WTC11 (cell line): Measurements from ENCODE around the gene POC1A. TPM values are rescaled to one million over a fixed set of nuclear protein-coding genes. Genes with fewer than 3 reads are reported as not detected.

ENCODE experiments used
- ATAC-seq: fragments of 200-7000 bp; cut with Tn5 transposase; 2 replicates; pipeline ENCODE4 v1.10.0; 2021; ENCODE audit warnings: mild to moderate bottlenecking, moderate library complexity
- CTCF ChIA-PET: fragments of 300-600 bp; sonication (Branson Sonifier 250); formaldehyde crosslinking; loops from one replicate; lab custom pipeline; 2021; ENCODE audit warnings: antibody characterized with exemption; lab: Charles Lee
- POLR2A ChIA-PET: fragments of 350-600 bp; sonication (Branson Sonifier 250); formaldehyde crosslinking; loops from one replicate; lab custom pipeline; 2021; ENCODE audit warnings: antibody characterized with exemption; lab: Charles Lee
- DNase-seq: peaks from one replicate; pipeline ENCODE4 v3.0.0; 2021; ENCODE audit warnings: low spot score
- H3K27ac Mint-ChIP-seq: 2 replicates; pipeline ENCODE4 v1.8.0; 2021; ENCODE audit warnings: mixed read lengths
- H3K27me3 Mint-ChIP-seq: 2 replicates; pipeline ENCODE4 v1.8.0; 2021; ENCODE audit warnings: low read depth, mild to moderate bottlenecking, moderate library complexity, mixed read lengths
- H3K36me3 Mint-ChIP-seq: 2 replicates; pipeline ENCODE4 v1.8.0; 2021; ENCODE audit warnings: mixed read lengths
- H3K4me1 Mint-ChIP-seq: 2 replicates; pipeline ENCODE4 v1.8.0; 2022; ENCODE audit warnings: mixed read lengths
- H3K4me3 Mint-ChIP-seq: 2 replicates; pipeline ENCODE4 v1.8.0; 2021; ENCODE audit warnings: mild to moderate bottlenecking, moderate library complexity, mixed read lengths
- H3K9me3 Mint-ChIP-seq: 2 replicates; pipeline ENCODE4 v1.8.0; 2021; ENCODE audit warnings: mixed read lengths
- ARID4B ChIP-seq: sonication (generic); formaldehyde crosslinking; IDR thresholded peaks from 2 replicates; pipeline ENCODE4 v1.8.0; 2023; ENCODE audit warnings: missing genetic modification reagents, mild to moderate bottlenecking, borderline replicate concordance
- ATF1 ChIP-seq: sonication (generic); formaldehyde crosslinking; IDR thresholded peaks from 2 replicates; pipeline ENCODE4 v1.8.1; 2023; ENCODE audit warnings: mild to moderate bottlenecking, moderate library complexity, missing genetic modification reagents
- ATF6 ChIP-seq: sonication (generic); formaldehyde crosslinking; IDR thresholded peaks from 2 replicates; pipeline ENCODE4 v1.8.1; 2023; ENCODE audit warnings: mild to moderate bottlenecking, missing genetic modification reagents
- CBFB ChIP-seq: sonication (generic); formaldehyde crosslinking; IDR thresholded peaks from 2 replicates; pipeline ENCODE4 v1.8.1; 2022; ENCODE audit warnings: mild to moderate bottlenecking, low read depth, missing genetic modification reagents
- CDX4 ChIP-seq: fragments of 250-450 bp; sonication (Bioruptor Pico); IDR thresholded peaks from 2 replicates; pipeline ENCODE4 v1.9.0; 2021; ENCODE audit warnings: moderate library complexity, mild to moderate bottlenecking, inconsistent platforms, borderline replicate concordance
- E2F4 ChIP-seq: sonication (generic); formaldehyde crosslinking; IDR thresholded peaks from 2 replicates; pipeline ENCODE4 v1.8.1; 2022; ENCODE audit warnings: low read depth, mild to moderate bottlenecking, moderate library complexity, missing genetic modification reagents, borderline replicate concordance
- GTF2I ChIP-seq: fragments of 250-450 bp; sonication (Bioruptor Pico); conservative IDR thresholded peaks from 2 replicates; pipeline ENCODE4 v1.4.0; 2021; ENCODE audit warnings: mild to moderate bottlenecking
- IRF1 ChIP-seq: sonication (generic); formaldehyde crosslinking; IDR thresholded peaks from 2 replicates; pipeline ENCODE4 v1.8.0; 2023; ENCODE audit warnings: missing genetic modification reagents
- JAZF1 ChIP-seq: fragments of 250-450 bp; sonication (Bioruptor Pico); IDR thresholded peaks from 2 replicates; pipeline ENCODE4 v1.9.0; 2021; ENCODE audit warnings: moderate library complexity, mild to moderate bottlenecking, inconsistent platforms
- JUN ChIP-seq: sonication (generic); formaldehyde crosslinking; IDR thresholded peaks from 2 replicates; pipeline ENCODE4 v1.8.0; 2023; ENCODE audit warnings: mild to moderate bottlenecking, missing genetic modification reagents
- NR3C1 ChIP-seq: sonication (generic); formaldehyde crosslinking; conservative IDR thresholded peaks from 2 replicates; pipeline ENCODE4 v1.8.1; 2023; ENCODE audit warnings: low read depth, mild to moderate bottlenecking, missing genetic modification reagents
- PRRX2 ChIP-seq: fragments of 250-450 bp; sonication (Bioruptor Pico); IDR thresholded peaks from 2 replicates; pipeline ENCODE4 v1.8.0; 2021; ENCODE audit warnings: mild to moderate bottlenecking
- SMAD3 ChIP-seq: sonication (generic); formaldehyde crosslinking; IDR thresholded peaks from 2 replicates; pipeline ENCODE4 v1.8.0; 2022; ENCODE audit warnings: missing genetic modification reagents, mild to moderate bottlenecking, borderline replicate concordance
- USF2 ChIP-seq: sonication (generic); formaldehyde crosslinking; IDR thresholded peaks from 2 replicates; pipeline ENCODE4 v1.8.1; 2023; ENCODE audit warnings: mild to moderate bottlenecking, missing genetic modification reagents, moderate library complexity
- ZBTB43 ChIP-seq: sonication (generic); formaldehyde crosslinking; IDR thresholded peaks from 2 replicates; pipeline ENCODE4 v1.8.1; 2023; ENCODE audit warnings: mild to moderate bottlenecking, missing genetic modification reagents
- ZNF121 ChIP-seq: sonication (generic); formaldehyde crosslinking; IDR thresholded peaks from 2 replicates; pipeline ENCODE4 v1.8.0; 2023; ENCODE audit warnings: missing genetic modification reagents
- ZNF219 ChIP-seq: sonication (generic); formaldehyde crosslinking; IDR thresholded peaks from 2 replicates; pipeline ENCODE4 v1.8.0; 2023; ENCODE audit warnings: missing genetic modification reagents, mild to moderate bottlenecking, borderline replicate concordance
- ZNF317 ChIP-seq: sonication (generic); formaldehyde crosslinking; IDR thresholded peaks from 2 replicates; pipeline ENCODE4 v1.8.1; 2023; ENCODE audit warnings: low read depth, mild to moderate bottlenecking, moderate library complexity, missing genetic modification reagents, borderline replicate concordance
- ZNF671 ChIP-seq: fragments of 250-450 bp; sonication (Bioruptor Pico); IDR thresholded peaks from 2 replicates; pipeline ENCODE4 v1.8.0; 2021; ENCODE audit warnings: mild to moderate bottlenecking
- total RNA-seq: library from RNA; stranded (reverse); gene quantifications from 3 replicates; pipeline ENCODE4 v1.2.3, GENCODE V29; 2021

The POC1A gene
- total RNA-seq, 1 experiment from 2014 or later: 31.3 TPM

GRCh38 chr3:52175416-52176179, 21.4 kb upstream of the POC1A start (continued):
- TF ChIP-seq ARID4B (CRISPR knock-in tag) (no peak), E2F4 (CRISPR knock-in tag) (no peak), ZNF121 (CRISPR knock-in tag) (no peak), JUN (CRISPR knock-in tag) (no peak), ZNF219 (CRISPR knock-in tag) (no peak), GTF2I (CRISPR knock-in tag) (no peak), ZNF317 (no peak), JAZF1 (CRISPR knock-in tag) (no peak)

GRCh38 chr3:52174896-52175295, 20.7 kb upstream of the POC1A start:
- Mint-ChIP-seq H3K27ac (peak overlapping the region; percentile 28), H3K9me3 (no peaks in the 10 kb centered on the region), H3K27me3 (peaks cover 2% of the 10 kb centered on the region; the same call in 1 of the 2 replicates), H3K4me1 (peaks cover 8% of the 10 kb centered on the region), H3K4me3 (no peak overlapping the region), H3K36me3 (no peaks in the 10 kb centered on the region)
- TF ChIP-seq CBFB: no peak
- no peak for TF ChIP-seq USF2
- TF ChIP-seq PRRX2: no peak
- DNase-seq (no peak), ATAC-seq (no peak)
- ChIA-PET CTCF (interaction anchor here (1.3 kb wide), 1 partner anchor 46 kb away, joined by 3 read pairs; no protein-coding TSS in a partner anchor), POLR2A (no interaction called here)

- no peak for ATAC-seq
- no peaks in the 10 kb centered on the region for H3K9me3 Mint-ChIP-seq
- CTCF ChIA-PET: interaction anchor here (4.7 kb wide), 1 partner anchor 47 kb away, joined by 23 read pairs; no protein-coding TSS in a partner anchor
- no peak overlapping the region for H3K4me3 Mint-ChIP-seq
- no peak for DNase-seq
- peaks cover 9% of the 10 kb centered on the region for H3K4me1 Mint-ChIP-seq
- H3K27ac Mint-ChIP-seq: no peak overlapping the region
- TF ChIP-seq ATF6 (no peak), CDX4 (CRISPR knock-in tag) (no peak), SMAD3 (CRISPR knock-in tag) (no peak), IRF1 (CRISPR knock-in tag) (no peak), ZNF671 (CRISPR knock-in tag) (no peak), ATF1 (CRISPR knock-in tag) (no peak), NR3C1 (CRISPR knock-in tag) (no peak), ZBTB43 (CRISPR knock-in tag) (no peak)
- H3K27me3 Mint-ChIP-seq: no peaks in the 10 kb centered on the region
- POLR2A ChIA-PET: no interaction called here
- no peaks in the 10 kb centered on the region for H3K36me3 Mint-ChIP-seq
These were observed 18.9 kb upstream of the POC1A start for GRCh38 chr3:52173101-52173500.
